ENCODE data around the gene ARHGAP26. TPM values are rescaled to one million over a fixed set of nuclear protein-coding genes. Genes with fewer than 3 reads are reported as not detected.

The ARHGAP26 gene
- polyA plus RNA-seq, 3 donors = 26.5 to 56.8 (median 28.7) TPM

GRCh38 chr5:142886956-142887355, 116.8 kb downstream of the ARHGAP26 start:
- Mint-ChIP-seq H3K36me3 (peaks cover 73 to 77% of the 10 kb centered on the region in 2 donors), H3K4me1 (peaks cover 7% of the 10 kb centered on the region), H3K9me3 (no peaks in the 10 kb centered on the region), H3K27me3 (ENCODE audit: low read depth in 3 of 3) (peaks cover 0 to 2% (median 0%) of the 10 kb centered on the region in 3 donors), H3K27ac (peak overlapping the region in 2 of 7 donors; percentile 14 to 50), H3K4me3 (no peak overlapping the region)
- Histone ChIP-seq H3K36me3 (replicated peaks in 1 of 2; ENCODE audit: control insufficient read depth in 1 of 2, insufficient read depth in 2 of 2, low read length in 2 of 2) (peaks cover 42 to 93% of the 10 kb centered on the region in 2 donors), H3K4me2 (replicated peaks; ENCODE audit: extremely low read depth, low read length, poor library complexity, severe bottlenecking) (no peak overlapping the region), H3K9me3 (replicated peaks in 1 of 2; ENCODE audit: control insufficient read depth in 1 of 2, insufficient read depth in 1 of 2, low read length in 2 of 2) (no peaks in the 10 kb centered on the region), H4K20me1 (ENCODE audit: insufficient read depth, low read length) (peaks cover 98% of the 10 kb centered on the region), H2AFZ (ENCODE audit: insufficient read depth, low read depth, low read length, poor library complexity, severe bottlenecking) (no peak overlapping the region), H3K27me3 (ENCODE audit: control insufficient read depth in 2 of 2, insufficient read depth in 2 of 2, low read length in 2 of 2) (no peaks in the 10 kb centered on the region), H3K9ac (ENCODE audit: insufficient read depth, low read length, poor library complexity, severe bottlenecking) (no peak overlapping the region), H3K27ac (ENCODE audit: low read depth in 1 of 2, low read length in 2 of 2) (no peak overlapping the region), H3K4me1 (ENCODE audit: control insufficient read depth in 1 of 2, insufficient read depth in 2 of 2, low read length in 2 of 2) (peaks cover 0 to 2% of the 10 kb centered on the region in 2 donors), H3K79me2 (ENCODE audit: insufficient read depth, low read length) (peaks cover 25% of the 10 kb centered on the region), H3K4me3 (replicated peaks in 1 of 3; ENCODE audit: low read depth in 2 of 3, low read length in 3 of 3) (no peak overlapping the region)
- intact Hi-C loops (cut with micrococcal nuclease) = loop anchor here in 1 of 2 donors (5.0 kb wide), 1 partner anchor 230 kb away; no protein-coding TSS in a partner anchor
- TF ChIP-seq CTCF (IDR thresholded peaks at IDR 0.05) = no peak
- no peak for DNase-seq
- 83% methylated on average over 1 of the region's 2 CpGs for WGBS (ENCODE audit: insufficient coverage)

DNA sequence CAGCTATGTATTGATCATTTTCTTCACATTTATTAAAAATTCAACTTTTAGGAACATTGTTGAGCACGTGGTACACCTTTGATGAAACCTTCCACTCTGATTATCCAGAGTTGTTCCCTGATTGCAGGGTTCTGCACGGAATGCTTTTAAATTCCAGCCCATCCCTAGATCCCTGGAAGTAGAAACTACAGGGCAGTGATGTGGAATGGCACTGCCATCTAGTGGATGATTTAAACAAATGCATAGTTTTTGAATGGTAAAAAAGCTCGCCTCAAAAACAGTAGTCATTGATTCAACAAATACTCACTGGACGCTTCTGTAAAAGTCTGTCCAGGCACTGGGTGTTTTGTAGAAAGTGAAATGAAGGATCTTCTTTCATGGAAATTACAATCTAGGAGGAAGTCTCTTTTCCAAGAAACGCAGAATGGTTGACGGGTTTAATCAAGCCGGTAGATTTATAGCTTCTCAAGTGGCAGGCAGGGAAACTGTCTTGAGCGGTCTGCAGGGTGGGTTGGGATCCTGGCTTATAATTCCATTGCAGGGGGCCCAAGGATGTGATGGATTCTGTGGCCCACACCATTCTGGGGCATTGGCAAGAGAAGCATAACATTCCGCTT, 118.4 kb downstream of the ARHGAP26 start:
- Histone ChIP-seq H3K36me3 (replicated peaks in 1 of 2; ENCODE audit: control insufficient read depth in 1 of 2, insufficient read depth in 2 of 2, low read length in 2 of 2) (peaks cover 27 to 89% of the 10 kb centered on the region in 2 donors), H3K9ac (ENCODE audit: insufficient read depth, low read length, poor library complexity, severe bottlenecking) (no peak overlapping the region), H3K79me2 (ENCODE audit: insufficient read depth, low read length) (peaks cover 15% of the 10 kb centered on the region), H3K9me3 (replicated peaks in 1 of 2; ENCODE audit: control insufficient read depth in 1 of 2, insufficient read depth in 1 of 2, low read length in 2 of 2) (no peaks in the 10 kb centered on the region), H2AFZ (ENCODE audit: insufficient read depth, low read depth, low read length, poor library complexity, severe bottlenecking) (no peak overlapping the region), H3K27me3 (ENCODE audit: control insufficient read depth in 2 of 2, insufficient read depth in 2 of 2, low read length in 2 of 2) (no peaks in the 10 kb centered on the region), H3K4me3 (replicated peaks in 1 of 3; ENCODE audit: low read depth in 2 of 3, low read length in 3 of 3) (no peak overlapping the region), H4K20me1 (ENCODE audit: insufficient read depth, low read length) (peaks cover 98% of the 10 kb centered on the region), H3K4me2 (replicated peaks; ENCODE audit: extremely low read depth, low read length, poor library complexity, severe bottlenecking) (no peak overlapping the region), H3K4me1 (ENCODE audit: control insufficient read depth in 1 of 2, insufficient read depth in 2 of 2, low read length in 2 of 2) (peaks cover 0 to 3% of the 10 kb centered on the region in 2 donors), H3K27ac (ENCODE audit: low read depth in 1 of 2, low read length in 2 of 2) (no peak overlapping the region)
- Mint-ChIP-seq H3K36me3 (peaks cover 63 to 67% of the 10 kb centered on the region in 2 donors), H3K4me3 (no peak overlapping the region), H3K9me3 (no peaks in the 10 kb centered on the region), H3K27ac (peak overlapping the region in 1 of 7 donors; percentile 69), H3K27me3 (ENCODE audit: low read depth in 3 of 3) (no peaks in the 10 kb centered on the region), H3K4me1 (peaks cover 10% of the 10 kb centered on the region)
- 66% methylated on average over 7 of the region's 9 CpGs for WGBS (ENCODE audit: insufficient coverage)
- DNase-seq = peak in 2 of 3 donors; percentile 35 to 48
- peak; percentile 82 for TF ChIP-seq CTCF (IDR thresholded peaks at IDR 0.05)
- intact Hi-C loops (cut with micrococcal nuclease) = loop anchor here in 1 of 2 donors (5.0 kb wide), 1 partner anchor 231 kb away; no protein-coding TSS in a partner anchor
